ENCODE data around the gene MAP3K13. TPM values are rescaled to one million over a fixed set of nuclear protein-coding genes. Genes with fewer than 3 reads are reported as not detected.

MAP3K13 gene
- total RNA-seq, 2 donors from 2014 or later, result 34.0 to 46.9 TPM

DNA sequence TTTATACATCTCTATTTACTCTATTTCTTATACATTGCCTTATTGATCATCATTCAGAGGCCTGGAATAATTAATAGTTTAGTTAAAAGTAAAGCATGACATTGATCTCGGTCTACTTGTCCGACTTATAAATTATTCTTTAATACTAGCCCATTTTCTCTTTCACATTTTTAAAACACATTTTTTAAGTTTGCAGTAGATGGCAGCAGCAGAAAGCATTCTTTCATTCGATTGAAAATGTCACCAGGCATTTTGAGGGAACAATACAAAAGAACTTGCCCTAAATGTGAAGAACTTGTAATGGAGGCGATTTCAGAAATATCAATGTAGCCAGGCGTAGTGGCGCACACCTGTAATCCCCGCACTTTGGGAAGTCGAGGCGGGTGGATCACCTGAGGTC, 15.5 kb upstream of the MAP3K13 start:
- Histone ChIP-seq H3K4me3 (no peak overlapping the region), H3K27me3 (no peaks in the 10 kb centered on the region), H3K4me1 (no peaks in the 10 kb centered on the region), H3K27ac (no peak overlapping the region), H3K36me3 (no peaks in the 10 kb centered on the region), H3K9ac (ENCODE audit: low read depth in 2 of 2, low read length in 2 of 2) (no peak overlapping the region), H3K9me3 (no peaks in the 10 kb centered on the region)
- no peak for DNase-seq
- intact Hi-C loops (cut with DNase I), result no loop called here
- TF ChIP-seq, protein P1, sequence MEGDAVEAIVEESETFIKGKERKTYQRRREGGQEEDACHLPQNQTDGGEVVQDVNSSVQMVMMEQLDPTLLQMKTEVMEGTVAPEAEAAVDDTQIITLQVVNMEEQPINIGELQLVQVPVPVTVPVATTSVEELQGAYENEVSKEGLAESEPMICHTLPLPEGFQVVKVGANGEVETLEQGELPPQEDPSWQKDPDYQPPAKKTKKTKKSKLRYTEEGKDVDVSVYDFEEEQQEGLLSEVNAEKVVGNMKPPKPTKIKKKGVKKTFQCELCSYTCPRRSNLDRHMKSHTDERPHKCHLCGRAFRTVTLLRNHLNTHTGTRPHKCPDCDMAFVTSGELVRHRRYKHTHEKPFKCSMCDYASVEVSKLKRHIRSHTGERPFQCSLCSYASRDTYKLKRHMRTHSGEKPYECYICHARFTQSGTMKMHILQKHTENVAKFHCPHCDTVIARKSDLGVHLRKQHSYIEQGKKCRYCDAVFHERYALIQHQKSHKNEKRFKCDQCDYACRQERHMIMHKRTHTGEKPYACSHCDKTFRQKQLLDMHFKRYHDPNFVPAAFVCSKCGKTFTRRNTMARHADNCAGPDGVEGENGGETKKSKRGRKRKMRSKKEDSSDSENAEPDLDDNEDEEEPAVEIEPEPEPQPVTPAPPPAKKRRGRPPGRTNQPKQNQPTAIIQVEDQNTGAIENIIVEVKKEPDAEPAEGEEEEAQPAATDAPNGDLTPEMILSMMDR (IDR thresholded peaks at IDR 0.05), result no peak

DNA sequence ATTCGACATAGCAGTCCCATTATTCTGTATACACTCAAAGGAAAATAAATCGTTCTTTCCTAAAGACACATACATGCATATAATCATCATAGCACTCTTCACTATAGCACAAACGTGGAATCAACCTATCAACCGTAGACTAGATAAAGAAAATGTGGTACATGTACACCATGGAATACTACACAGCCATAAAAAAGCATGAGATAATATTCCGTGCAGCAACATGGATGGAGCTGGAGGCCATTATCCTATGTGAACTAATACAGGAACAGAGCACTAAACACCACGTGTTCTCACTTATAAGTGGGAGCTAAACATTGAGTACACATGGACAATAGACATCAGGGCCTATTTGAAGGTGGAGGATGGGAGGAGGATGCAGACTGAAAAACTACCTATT, 12.1 kb upstream of the MAP3K13 start:
- H3K4me3 ChIP-seq, result no peak overlapping the region
- TF ChIP-seq, protein P1 (IDR thresholded peaks at IDR 0.05), result no peak
- H3K9me3 ChIP-seq, result no peaks in the 10 kb centered on the region
- no peak overlapping the region for H3K9ac ChIP-seq (ENCODE audit: low read depth in 2 of 2, low read length in 2 of 2)
- H3K27ac ChIP-seq, result no peak overlapping the region
- intact Hi-C loops (cut with DNase I), result no loop called here
- no peaks in the 10 kb centered on the region for H3K27me3 ChIP-seq
- H3K4me1 ChIP-seq, result no peaks in the 10 kb centered on the region
- no peaks in the 10 kb centered on the region for H3K36me3 ChIP-seq
- no peak for DNase-seq

DNA sequence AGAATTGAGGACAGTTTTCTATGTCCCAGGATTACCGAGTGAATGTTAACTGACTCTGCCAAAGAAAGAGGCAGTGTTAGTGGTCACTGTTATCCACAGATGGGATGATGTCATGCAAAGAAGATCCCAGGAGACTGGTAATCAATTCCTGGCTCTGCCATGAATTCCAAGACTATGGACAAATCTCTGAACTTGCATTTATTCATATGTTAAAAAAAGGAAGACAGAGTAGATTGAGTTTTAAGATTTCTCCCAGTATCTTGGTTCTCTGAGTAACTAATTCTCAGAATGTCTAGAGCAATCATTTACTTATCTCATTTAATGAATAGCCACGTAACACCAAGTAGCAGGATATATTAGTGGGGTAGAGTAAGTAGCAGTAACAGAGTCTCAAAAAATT, 11.5 kb upstream of the MAP3K13 start:
- Histone ChIP-seq H3K27me3 (no peaks in the 10 kb centered on the region), H3K4me1 (no peaks in the 10 kb centered on the region), H3K9ac (ENCODE audit: low read depth in 2 of 2, low read length in 2 of 2) (no peak overlapping the region), H3K27ac (no peak overlapping the region), H3K4me3 (no peak overlapping the region), H3K9me3 (no peaks in the 10 kb centered on the region), H3K36me3 (no peaks in the 10 kb centered on the region)
- intact Hi-C loops (cut with DNase I), result no loop called here
- DNase-seq, result no peak
- TF ChIP-seq, protein P1 (IDR thresholded peaks at IDR 0.05), result no peak

DNA sequence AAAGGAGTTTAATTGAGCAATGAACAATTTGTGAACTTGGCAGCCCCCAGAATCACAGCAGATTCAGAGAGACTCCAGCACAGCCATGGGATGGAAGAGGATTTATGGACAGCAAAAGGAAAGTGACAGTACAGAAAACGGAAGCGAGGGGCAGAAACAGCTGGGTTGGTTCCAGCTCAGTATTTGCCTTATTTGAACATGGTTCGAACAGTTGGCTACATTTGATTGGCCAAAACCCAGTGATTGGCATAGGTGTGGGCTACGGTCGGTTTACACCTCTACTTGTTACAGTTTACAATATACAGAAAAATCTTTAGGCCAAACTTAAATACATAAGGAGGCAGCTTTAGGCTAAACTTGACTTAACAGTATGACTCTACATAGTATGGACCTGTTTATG, 9.7 kb upstream of the MAP3K13 start:
- Histone ChIP-seq H3K4me3 (no peak overlapping the region), H3K27ac (no peak overlapping the region), H3K27me3 (no peaks in the 10 kb centered on the region), H3K4me1 (no peaks in the 10 kb centered on the region), H3K9ac (ENCODE audit: low read depth in 2 of 2, low read length in 2 of 2) (no peak overlapping the region), H3K36me3 (no peaks in the 10 kb centered on the region), H3K9me3 (no peaks in the 10 kb centered on the region)
- DNase-seq, result no peak
- TF ChIP-seq, protein P1 (IDR thresholded peaks at IDR 0.05), result no peak
- intact Hi-C loops (cut with DNase I), result no loop called here

DNA sequence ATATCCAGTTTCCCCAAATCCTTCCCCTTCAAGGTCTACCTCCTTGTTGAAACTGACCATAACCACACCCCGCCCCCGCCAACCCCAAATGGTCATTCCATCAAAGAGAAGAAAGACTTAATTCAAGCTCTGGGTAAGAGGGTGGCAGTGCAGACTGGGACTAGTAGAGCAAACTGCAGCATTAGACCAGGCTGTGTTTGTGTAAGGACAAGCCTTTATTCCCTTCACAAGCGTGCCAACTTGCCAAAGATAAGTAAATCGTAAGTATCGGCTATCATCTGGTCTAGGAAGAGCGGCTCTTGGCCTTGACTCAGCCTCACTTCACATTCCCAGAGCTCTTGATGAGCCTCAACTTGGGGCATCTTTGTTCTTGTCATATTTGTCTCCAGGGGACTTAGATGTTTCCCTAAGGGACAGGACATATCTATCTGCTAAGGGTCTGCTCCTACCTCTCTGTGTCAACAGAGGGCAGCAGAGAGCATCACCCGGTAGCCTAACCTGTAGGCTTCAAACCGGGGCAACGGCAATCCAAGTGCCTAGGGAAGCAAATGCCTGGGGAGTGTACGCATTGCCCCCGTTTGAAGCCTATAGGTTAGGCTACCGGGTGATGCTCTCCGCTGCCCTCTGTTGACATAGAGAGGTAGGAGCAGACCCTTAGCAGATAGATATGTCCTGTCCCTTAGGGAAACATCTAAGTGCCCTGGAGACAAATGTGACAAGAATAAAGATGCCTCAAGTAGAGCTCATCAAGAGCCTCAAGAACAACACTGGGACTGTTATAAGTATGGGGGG, 8.9 kb upstream of the MAP3K13 start:
- Histone ChIP-seq H3K9ac (ENCODE audit: low read depth in 2 of 2, low read length in 2 of 2) (no peak overlapping the region), H3K27me3 (no peaks in the 10 kb centered on the region), H3K4me1 (no peaks in the 10 kb centered on the region), H3K36me3 (no peaks in the 10 kb centered on the region), H3K4me3 (no peak overlapping the region), H3K27ac (no peak overlapping the region), H3K9me3 (no peaks in the 10 kb centered on the region)
- TF ChIP-seq, protein P1 (IDR thresholded peaks at IDR 0.05), result peak; percentile 57
- peak; percentile 83 for DNase-seq
- intact Hi-C loops (cut with DNase I), result no loop called here

Data from colonic mucosa (tissue), 4 donors.